K562 treated with DMSO at 1 percent for 12 hours (cell line): ENCODE measurements around the gene RFX6. TPM values are rescaled to one million over a fixed set of nuclear protein-coding genes. Genes with fewer than 3 reads are reported as not detected.

Source experiments
- total RNA-seq: library from RNA; unstranded; fragments of 300-600 nt; gene quantifications from 2 replicates; pipeline ENCODE4 v1.2.3, GENCODE V29; 2022; ENCODE audit not compliant: insufficient read depth

Gene RFX6, protein sequence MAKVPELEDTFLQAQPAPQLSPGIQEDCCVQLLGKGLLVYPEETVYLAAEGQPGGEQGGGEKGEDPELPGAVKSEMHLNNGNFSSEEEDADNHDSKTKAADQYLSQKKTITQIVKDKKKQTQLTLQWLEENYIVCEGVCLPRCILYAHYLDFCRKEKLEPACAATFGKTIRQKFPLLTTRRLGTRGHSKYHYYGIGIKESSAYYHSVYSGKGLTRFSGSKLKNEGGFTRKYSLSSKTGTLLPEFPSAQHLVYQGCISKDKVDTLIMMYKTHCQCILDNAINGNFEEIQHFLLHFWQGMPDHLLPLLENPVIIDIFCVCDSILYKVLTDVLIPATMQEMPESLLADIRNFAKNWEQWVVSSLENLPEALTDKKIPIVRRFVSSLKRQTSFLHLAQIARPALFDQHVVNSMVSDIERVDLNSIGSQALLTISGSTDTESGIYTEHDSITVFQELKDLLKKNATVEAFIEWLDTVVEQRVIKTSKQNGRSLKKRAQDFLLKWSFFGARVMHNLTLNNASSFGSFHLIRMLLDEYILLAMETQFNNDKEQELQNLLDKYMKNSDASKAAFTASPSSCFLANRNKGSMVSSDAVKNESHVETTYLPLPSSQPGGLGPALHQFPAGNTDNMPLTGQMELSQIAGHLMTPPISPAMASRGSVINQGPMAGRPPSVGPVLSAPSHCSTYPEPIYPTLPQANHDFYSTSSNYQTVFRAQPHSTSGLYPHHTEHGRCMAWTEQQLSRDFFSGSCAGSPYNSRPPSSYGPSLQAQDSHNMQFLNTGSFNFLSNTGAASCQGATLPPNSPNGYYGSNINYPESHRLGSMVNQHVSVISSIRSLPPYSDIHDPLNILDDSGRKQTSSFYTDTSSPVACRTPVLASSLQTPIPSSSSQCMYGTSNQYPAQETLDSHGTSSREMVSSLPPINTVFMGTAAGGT
- not detected in 2 replicates for total RNA-seq

GRCh38 chr6:116876635-116877611 is at the start of gene RFX6:
Gene RFX6 (plus strand): TSS chr6:116877242. CDS start chr6:116877276, 34 bp downstream.

GRCh38 chr6:116828983-116829382 is 48.1 kb upstream of the RFX6 start, which contains the start of gene GPRC6A:
Gene GPRC6A (minus strand): TSS chr6:116829083. CDS start chr6:116829013, 70 bp downstream.

Other genes starting within 250 kb of the RFX6 start
- gene ZUP1, start 208.5 kb upstream of the RFX6 start, total RNA-seq, result 7.3 and 20.9 TPM in 2 replicates
- gene KPNA5, start 196.0 kb upstream of the RFX6 start, total RNA-seq, result 0.92 and 3.9 TPM in 2 replicates
- gene FAM162B, start 111.5 kb upstream of the RFX6 start, total RNA-seq, result not detected in 2 replicates
- gene GPRC6A, start 48.2 kb upstream of the RFX6 start, total RNA-seq, result not detected in 2 replicates